ENCODE results near the gene SLCO3A1. TPM values are rescaled to one million over a fixed set of nuclear protein-coding genes. Genes with fewer than 3 reads are reported as not detected.

The SLCO3A1 gene
- total and polyA plus RNA-seq, 2 donors (not counting 1 experiment from before 2014, with no cell fraction given): 8.1 to 16.8 TPM

DNA sequence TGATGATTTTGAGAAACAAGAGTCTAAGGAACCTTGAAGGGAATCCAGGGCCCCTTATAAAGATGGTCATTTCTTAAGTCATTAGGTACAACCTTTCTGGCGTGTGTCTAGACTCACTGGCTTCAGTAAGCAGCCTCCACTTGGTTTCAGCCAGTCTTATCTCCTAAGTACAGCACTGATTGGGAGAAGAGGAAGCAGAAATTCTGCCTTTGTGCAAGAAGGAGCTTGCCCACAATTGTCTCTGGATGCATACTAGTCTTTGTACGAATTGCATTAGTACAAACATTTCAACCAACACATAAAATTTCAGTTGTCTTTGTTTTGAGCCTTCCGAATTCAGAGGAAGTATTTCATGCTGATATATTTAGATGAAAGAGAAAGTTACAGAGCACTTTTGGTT is 139.4 kb downstream of the SLCO3A1 start:
- no peak for DNase-seq (ENCODE audit: low read depth in 2 of 2)

GRCh38 chr15:91995146-91995545 is 141.6 kb downstream of the SLCO3A1 start:
- no peak for DNase-seq (ENCODE audit: low read depth in 2 of 2)
- no peak overlapping the region for H3K27ac ChIP-seq (ENCODE audit: insufficient read depth, low read length)
- no peak overlapping the region for H2AFZ ChIP-seq (ENCODE audit: low read length)
- H3K4me3 ChIP-seq (replicated peaks in 1 of 4; ENCODE audit: control extremely low read depth in 1 of 4, insufficient read depth in 1 of 4, low read depth in 3 of 4, low read length in 4 of 4): no peak overlapping the region
- H3K4me2 ChIP-seq (ENCODE audit: extremely low read depth, insufficient read depth, low read length): no peak overlapping the region
- H3K79me2 ChIP-seq (ENCODE audit: control insufficient read depth, insufficient read depth, low read length): no peaks in the 10 kb centered on the region
- no peaks in the 10 kb centered on the region for H4K20me1 ChIP-seq (ENCODE audit: control insufficient read depth, extremely low read depth, insufficient read depth, low read length)
- no peaks in the 10 kb centered on the region for H3K27me3 ChIP-seq (ENCODE audit: control insufficient read depth, insufficient read depth, low read length)
- no peaks in the 10 kb centered on the region for H3K36me3 ChIP-seq (ENCODE audit: control insufficient read depth, insufficient read depth, low read length)
- TF ChIP-seq EZH2 (IDR thresholded peaks at IDR 0.05; ENCODE audit: low read length, missing control alignments) (no peak), CTCF (conservative IDR thresholded peaks at IDR 0.05 in 1 of 2, IDR thresholded peaks at IDR 0.05 in 1 of 2; ENCODE audit: low read depth in 1 of 2, low read length in 2 of 2) (no peak)
- no peak overlapping the region for H3K9ac ChIP-seq (ENCODE audit: insufficient read depth, low read length)
- no peaks in the 10 kb centered on the region for H3K4me1 ChIP-seq (ENCODE audit: control insufficient read depth, extremely low read depth, insufficient read depth, low read length)
- no peaks in the 10 kb centered on the region for H3K9me3 ChIP-seq (ENCODE audit: control insufficient read depth, insufficient read depth, low read depth, low read length)

More for the DNA sequence above, 139.4 kb downstream of the SLCO3A1 start:
- H3K4me2 ChIP-seq (ENCODE audit: extremely low read depth, insufficient read depth, low read length): no peak overlapping the region
- no peak overlapping the region for H3K9ac ChIP-seq (ENCODE audit: insufficient read depth, low read length)
- H3K79me2 ChIP-seq (ENCODE audit: control insufficient read depth, insufficient read depth, low read length): no peaks in the 10 kb centered on the region
- H2AFZ ChIP-seq (ENCODE audit: low read length): no peak overlapping the region
- H3K4me3 ChIP-seq (replicated peaks in 1 of 4; ENCODE audit: control extremely low read depth in 1 of 4, insufficient read depth in 1 of 4, low read depth in 3 of 4, low read length in 4 of 4): no peak overlapping the region
- TF ChIP-seq EZH2 (IDR thresholded peaks at IDR 0.05; ENCODE audit: low read length, missing control alignments) (no peak), CTCF (conservative IDR thresholded peaks at IDR 0.05 in 1 of 2, IDR thresholded peaks at IDR 0.05 in 1 of 2; ENCODE audit: low read depth in 1 of 2, low read length in 2 of 2) (no peak)
- H3K27me3 ChIP-seq (ENCODE audit: control insufficient read depth, insufficient read depth, low read length): no peaks in the 10 kb centered on the region
- no peaks in the 10 kb centered on the region for H3K9me3 ChIP-seq (ENCODE audit: control insufficient read depth, insufficient read depth, low read depth, low read length)
- no peaks in the 10 kb centered on the region for H4K20me1 ChIP-seq (ENCODE audit: control insufficient read depth, extremely low read depth, insufficient read depth, low read length)
- no peaks in the 10 kb centered on the region for H3K36me3 ChIP-seq (ENCODE audit: control insufficient read depth, insufficient read depth, low read length)
- no peak overlapping the region for H3K27ac ChIP-seq (ENCODE audit: insufficient read depth, low read length)
- H3K4me1 ChIP-seq (ENCODE audit: control insufficient read depth, extremely low read depth, insufficient read depth, low read length): no peaks in the 10 kb centered on the region

DNA sequence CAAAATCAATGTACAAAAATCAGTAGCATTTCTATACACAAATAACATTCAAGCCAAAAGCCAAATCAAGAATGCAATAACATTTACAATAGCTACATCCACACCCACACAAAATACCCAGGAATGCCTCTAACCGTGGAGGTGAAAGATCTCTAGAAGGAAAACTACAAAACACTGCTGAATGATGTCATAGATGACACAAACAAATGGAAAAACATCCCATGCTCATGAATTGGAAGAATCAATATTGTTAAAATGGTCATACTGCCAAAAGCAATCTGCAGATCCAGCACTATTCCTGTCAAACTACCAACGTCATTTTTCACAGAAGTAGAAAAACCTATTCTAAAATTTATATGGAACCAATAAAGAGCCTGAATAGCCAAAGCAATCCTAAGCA is 143.7 kb downstream of the SLCO3A1 start:
- Histone ChIP-seq H3K4me3 (replicated peaks in 1 of 4; ENCODE audit: control extremely low read depth in 1 of 4, insufficient read depth in 1 of 4, low read depth in 3 of 4, low read length in 4 of 4) (no peak overlapping the region), H3K4me1 (ENCODE audit: control insufficient read depth, extremely low read depth, insufficient read depth, low read length) (no peaks in the 10 kb centered on the region), H3K9ac (ENCODE audit: insufficient read depth, low read length) (no peak overlapping the region), H2AFZ (ENCODE audit: low read length) (no peak overlapping the region), H4K20me1 (ENCODE audit: control insufficient read depth, extremely low read depth, insufficient read depth, low read length) (no peaks in the 10 kb centered on the region), H3K4me2 (ENCODE audit: extremely low read depth, insufficient read depth, low read length) (no peak overlapping the region), H3K36me3 (ENCODE audit: control insufficient read depth, insufficient read depth, low read length) (no peaks in the 10 kb centered on the region), H3K9me3 (ENCODE audit: control insufficient read depth, insufficient read depth, low read depth, low read length) (no peaks in the 10 kb centered on the region), H3K27me3 (ENCODE audit: control insufficient read depth, insufficient read depth, low read length) (no peaks in the 10 kb centered on the region), H3K79me2 (ENCODE audit: control insufficient read depth, insufficient read depth, low read length) (no peaks in the 10 kb centered on the region), H3K27ac (ENCODE audit: insufficient read depth, low read length) (no peak overlapping the region)
- no peak for DNase-seq (ENCODE audit: low read depth in 2 of 2)
- no peak for TF ChIP-seq EZH2 (IDR thresholded peaks at IDR 0.05; ENCODE audit: low read length, missing control alignments)
- no peak for TF ChIP-seq CTCF (conservative IDR thresholded peaks at IDR 0.05 in 1 of 2, IDR thresholded peaks at IDR 0.05 in 1 of 2; ENCODE audit: low read depth in 1 of 2, low read length in 2 of 2)
